GM12891 (cell line): ENCODE data around the gene PHACTR3.

Experiments used
- DNase-seq: peaks from one replicate; pipeline ENCODE4 v3.0.0; 2011; ENCODE audit warnings: low spot score; ENCODE audit not compliant: insufficient read length
- FAIRE-seq: peaks from 2 replicates; lab custom pipeline; 2011; peaks lifted over from hg19 to GRCh38; lab: Jason Lieb, UNC
- PAX5 ChIP-seq: IDR thresholded peaks from 2 replicates; pipeline ENCODE4 v1.6.1; 2011; ENCODE audit warnings: low read length, moderate library complexity, mild to moderate bottlenecking; ENCODE audit not compliant: insufficient read depth, severe bottlenecking
- POLR2A ChIP-seq: IDR thresholded peaks from 2 replicates; pipeline ENCODE4 v1.6.1; 2011; ENCODE audit warnings: low read depth, low read length, control low read depth
- POLR2AphosphoS5 ChIP-seq: IDR thresholded peaks from 2 replicates; pipeline ENCODE4 v1.6.1; 2011; ENCODE audit warnings: low read depth, low read length, control low read depth
- POU2F2 ChIP-seq: IDR thresholded peaks from 2 replicates; pipeline ENCODE4 v1.6.1; 2011; ENCODE audit warnings: low read depth, mild to moderate bottlenecking, control low read depth, low read length, moderate library complexity
- SPI1 ChIP-seq: IDR thresholded peaks from 2 replicates; pipeline ENCODE4 v1.6.1; 2011; ENCODE audit warnings: low read depth, low read length, control low read depth
- TAF1 ChIP-seq: IDR thresholded peaks from 2 replicates; pipeline ENCODE4 v1.6.1; 2011; ENCODE audit warnings: low read depth, low read length, control low read depth

Gene PHACTR3

GRCh38 chr20:59792300-59792699 is 188.0 kb downstream of the PHACTR3 start:
- TF ChIP-seq POU2F2 (no peak), TAF1 (no peak), SPI1 (no peak), POLR2A (no peak), PAX5 (no peak), POLR2AphosphoS5 (no peak)
- DNase-seq (no peak), FAIRE-seq (no peak)

GRCh38 chr20:59794555-59794954 is 190.2 kb downstream of the PHACTR3 start:
- FAIRE-seq (no peak), DNase-seq (no peak)
- TF ChIP-seq TAF1 = no peak
- TF ChIP-seq SPI1 = no peak
- no peak for TF ChIP-seq POU2F2
- no peak for TF ChIP-seq PAX5
- no peak for TF ChIP-seq POLR2A
- no peak for TF ChIP-seq POLR2AphosphoS5

- DNase-seq = no peak
- TF ChIP-seq PAX5 (no peak), POU2F2 (no peak), SPI1 (no peak), TAF1 (no peak), POLR2A (no peak), POLR2AphosphoS5 (no peak)
- no peak for FAIRE-seq
Observed at GRCh38 chr20:59800309-59800708, 196.0 kb downstream of the PHACTR3 start.

- DNase-seq (no peak), FAIRE-seq (no peak)
- TF ChIP-seq POLR2A (no peak), POLR2AphosphoS5 (no peak), POU2F2 (no peak)
Observed at GRCh38 chr20:59802018-59802417, 197.7 kb downstream of the PHACTR3 start.

GRCh38 chr20:59802471-59803221 is 198.3 kb downstream of the PHACTR3 start:
- FAIRE-seq = no peak
- DNase-seq = no peak
- TF ChIP-seq POLR2AphosphoS5 (no peak), PAX5 (no peak), SPI1 (no peak), POU2F2 (no peak), POLR2A (no peak), TAF1 (no peak)

GRCh38 chr20:59804347-59804746 is 200.0 kb downstream of the PHACTR3 start:
- FAIRE-seq = no peak
- TF ChIP-seq POLR2A (no peak), POLR2AphosphoS5 (no peak), POU2F2 (no peak), TAF1 (no peak), SPI1 (no peak), PAX5 (no peak)
- no peak for DNase-seq

- TF ChIP-seq SPI1 = no peak
- FAIRE-seq (no peak), DNase-seq (no peak)
Observed at GRCh38 chr20:59804871-59805665, 200.7 kb downstream of the PHACTR3 start.

- TF ChIP-seq PAX5 (no peak), POU2F2 (no peak), SPI1 (no peak), POLR2A (no peak), POLR2AphosphoS5 (no peak), TAF1 (no peak)
- FAIRE-seq = no peak
- DNase-seq = no peak
Observed at GRCh38 chr20:59805786-59806577, 201.6 kb downstream of the PHACTR3 start.

- FAIRE-seq (no peak), DNase-seq (no peak)
- TF ChIP-seq PAX5 = no peak
- TF ChIP-seq POU2F2 = no peak
- no peak for TF ChIP-seq SPI1
- no peak for TF ChIP-seq POLR2AphosphoS5
- no peak for TF ChIP-seq POLR2A
- TF ChIP-seq TAF1 = no peak
Observed at GRCh38 chr20:59806578-59806975, 202.2 kb downstream of the PHACTR3 start.
